ENCODE data around the gene DIAPH1.
"Not testable (repeated sequence)": the region's sequence is repeated elsewhere in the genome, so short reads cannot be mapped to it uniquely, and the experiment has no call there.

DIAPH1 gene

GRCh38 chr5:141611289-141611688 is 7.5 kb downstream of the DIAPH1 start:
- no peak overlapping the region for H3K27ac Mint-ChIP-seq
- no peaks in the 10 kb centered on the region for H3K27me3 Mint-ChIP-seq
- H3K4me3 Mint-ChIP-seq = no peak overlapping the region
- no peak for DNase-seq (ENCODE audit: low spot score in 2 of 2)
- ATAC-seq (ENCODE audit: low read depth) = no peak
- no peaks in the 10 kb centered on the region for H3K9me3 Mint-ChIP-seq
- H3K4me1 Mint-ChIP-seq = peaks cover 47% of the 10 kb centered on the region
- peaks cover 6% of the 10 kb centered on the region for H3K36me3 Mint-ChIP-seq

DNA sequence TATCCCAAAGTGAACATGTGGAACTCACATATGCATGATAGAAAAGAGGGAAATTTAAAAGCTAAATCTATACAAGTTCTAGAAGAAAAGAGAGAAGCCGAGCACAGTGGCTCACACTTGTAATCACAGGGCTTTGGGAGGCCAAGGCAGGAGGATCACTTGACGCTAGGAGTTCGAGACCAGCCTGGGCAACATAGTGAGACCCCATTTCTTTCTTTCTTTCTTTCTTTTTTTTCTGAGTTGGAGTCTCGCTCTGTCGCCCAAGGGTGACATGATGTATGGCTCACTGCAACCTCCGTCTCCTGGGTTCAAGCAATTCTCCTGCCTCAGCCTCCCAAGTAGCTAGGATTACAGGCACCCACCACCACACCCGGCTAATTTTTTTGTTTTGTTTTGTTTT is 8.9 kb downstream of the DIAPH1 start:
- H3K4me1 Mint-ChIP-seq = peaks cover 49% of the 10 kb centered on the region
- not testable (repeated sequence) for H3K4me3 Mint-ChIP-seq; H3K9me3 Mint-ChIP-seq; ATAC-seq (ENCODE audit: low read depth); DNase-seq (ENCODE audit: low spot score in 2 of 2); H3K36me3 Mint-ChIP-seq; H3K27me3 Mint-ChIP-seq; H3K27ac Mint-ChIP-seq

GRCh38 chr5:141609044-141609443 is 9.8 kb downstream of the DIAPH1 start:
- H3K4me3 Mint-ChIP-seq = no peak overlapping the region
- H3K36me3 Mint-ChIP-seq = peaks cover 6% of the 10 kb centered on the region
- H3K9me3 Mint-ChIP-seq = no peaks in the 10 kb centered on the region
- DNase-seq (ENCODE audit: low spot score in 2 of 2) (no peak), ATAC-seq (ENCODE audit: low read depth) (no peak)
- H3K27ac Mint-ChIP-seq = no peak overlapping the region
- peaks cover 54% of the 10 kb centered on the region for H3K4me1 Mint-ChIP-seq
- no peaks in the 10 kb centered on the region for H3K27me3 Mint-ChIP-seq

DNA sequence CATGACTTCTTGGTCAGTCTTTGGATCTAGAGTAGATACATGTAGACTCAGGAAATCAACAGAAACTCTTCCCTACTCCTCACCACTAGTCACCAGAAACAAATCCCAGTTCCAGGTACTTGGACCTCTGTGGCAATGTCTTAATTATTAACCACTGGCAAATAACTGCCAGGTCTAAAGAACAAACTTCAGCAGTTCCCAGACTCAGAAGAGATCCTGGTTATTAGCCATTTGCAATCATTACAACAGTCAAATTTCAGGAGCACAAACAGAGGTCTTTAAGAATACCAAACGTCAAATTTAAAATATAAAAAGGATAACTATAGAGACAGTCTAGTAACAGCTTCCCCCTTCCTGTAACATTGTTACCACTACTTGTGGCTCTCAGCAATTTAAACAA is 10.2 kb downstream of the DIAPH1 start:
- DNase-seq (ENCODE audit: low spot score in 2 of 2) = no peak
- Mint-ChIP-seq H3K36me3 (peaks cover 6% of the 10 kb centered on the region), H3K27me3 (no peaks in the 10 kb centered on the region), H3K4me1 (peaks cover 56% of the 10 kb centered on the region), H3K4me3 (no peak overlapping the region), H3K9me3 (no peaks in the 10 kb centered on the region), H3K27ac (peak overlapping the region; percentile 72)
- no peak for ATAC-seq (ENCODE audit: low read depth)

- DNase-seq (ENCODE audit: low spot score in 2 of 2) = no peak
- Mint-ChIP-seq H3K27me3 (no peaks in the 10 kb centered on the region), H3K27ac (peak overlapping the region; percentile 72), H3K9me3 (no peaks in the 10 kb centered on the region), H3K4me3 (no peak overlapping the region), H3K4me1 (peaks cover 54% of the 10 kb centered on the region), H3K36me3 (peaks cover 6% of the 10 kb centered on the region)
- ATAC-seq (ENCODE audit: low read depth) = no peak
These were observed 10.8 kb downstream of the DIAPH1 start for GRCh38 chr5:141608046-141608445.

DNA sequence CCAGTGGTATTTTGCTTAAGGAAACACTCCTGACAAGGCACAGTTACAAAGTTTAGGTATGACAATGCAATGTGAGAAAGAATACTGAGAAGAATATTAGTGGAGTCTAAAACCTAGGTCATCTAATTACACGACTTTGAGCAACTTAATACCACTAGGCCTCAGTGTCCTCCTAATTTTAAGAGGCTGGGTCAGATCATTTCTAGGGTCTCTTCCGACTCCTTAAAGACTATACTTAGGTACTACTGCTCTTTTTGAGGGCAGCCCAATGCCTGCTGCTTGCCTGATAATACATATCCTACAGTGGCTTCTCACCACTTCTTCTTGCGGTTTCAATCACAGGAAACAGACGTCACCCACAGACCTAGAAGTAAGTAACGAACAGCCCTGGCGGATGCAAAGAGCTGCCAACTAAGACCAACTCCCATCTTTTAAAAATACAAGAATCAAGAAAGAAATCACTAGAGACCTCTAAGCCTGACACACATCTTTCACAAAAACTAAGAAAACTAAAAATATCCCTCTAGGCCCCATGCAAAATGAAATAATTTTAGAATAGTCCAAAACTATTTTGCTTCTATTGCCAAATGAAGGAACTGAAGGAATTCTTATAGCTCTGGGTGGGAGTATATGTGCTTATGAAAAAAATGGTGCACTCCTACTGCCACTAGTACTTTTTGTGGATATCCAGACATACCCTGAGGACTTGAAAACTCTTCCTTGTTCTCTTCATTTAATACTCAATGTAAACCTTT is 13.1 kb downstream of the DIAPH1 start:
- Mint-ChIP-seq H3K4me3 (peak overlapping the region; percentile 45), H3K4me1 (peaks cover 45% of the 10 kb centered on the region), H3K9me3 (no peaks in the 10 kb centered on the region), H3K27me3 (no peaks in the 10 kb centered on the region), H3K36me3 (peaks cover 2% of the 10 kb centered on the region), H3K27ac (peak overlapping the region; percentile 76)
- DNase-seq (ENCODE audit: low spot score in 2 of 2) = peak; percentile 35 to 61
- peak; percentile 100 for ATAC-seq (ENCODE audit: low read depth)

DNA sequence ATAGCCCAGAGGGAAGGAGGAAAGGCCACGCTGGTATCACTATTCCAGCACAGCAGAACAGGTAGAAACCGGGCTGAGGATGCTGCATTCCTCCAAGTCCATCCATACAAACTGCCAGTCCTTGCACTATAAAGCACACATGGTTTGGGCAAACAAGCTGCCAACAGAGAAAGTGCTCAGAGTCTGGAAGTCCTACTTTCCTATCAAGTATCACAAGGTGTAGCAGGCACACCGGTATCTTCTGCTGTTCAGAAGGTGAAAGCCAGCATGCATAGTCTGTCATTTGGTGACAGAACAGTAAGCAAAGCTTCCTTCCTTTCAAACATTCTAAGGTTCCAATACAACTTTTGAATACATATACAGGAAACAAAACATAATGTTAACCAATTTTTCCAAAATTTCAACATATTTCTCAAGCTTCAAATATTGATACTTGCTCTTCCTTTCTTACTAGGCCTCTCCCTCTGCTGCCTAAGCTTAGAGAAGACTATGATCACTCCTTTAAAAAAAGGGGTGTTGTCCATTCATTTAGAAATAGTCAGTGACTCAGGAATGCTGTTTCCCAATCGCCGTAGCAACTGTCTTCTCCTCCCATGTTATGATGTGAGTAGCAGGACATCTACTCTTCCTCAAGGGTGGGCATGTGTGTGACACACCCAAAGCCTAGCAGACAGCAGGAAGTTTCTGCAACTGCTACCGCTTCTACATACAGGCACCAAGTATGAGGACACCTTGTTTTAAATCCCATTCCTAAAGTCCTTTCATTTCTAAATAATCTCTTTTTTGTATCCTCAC is 14.7 kb downstream of the DIAPH1 start:
- peaks cover 2% of the 10 kb centered on the region for H3K36me3 Mint-ChIP-seq
- DNase-seq (ENCODE audit: low spot score in 2 of 2) = no peak
- H3K27me3 Mint-ChIP-seq = no peaks in the 10 kb centered on the region
- no peak for ATAC-seq (ENCODE audit: low read depth)
- peaks cover 48% of the 10 kb centered on the region for H3K4me1 Mint-ChIP-seq
- peak overlapping the region; percentile 67 for H3K4me3 Mint-ChIP-seq
- no peaks in the 10 kb centered on the region for H3K9me3 Mint-ChIP-seq
- peak overlapping the region; percentile 70 for H3K27ac Mint-ChIP-seq

- H3K27me3 Mint-ChIP-seq = no peaks in the 10 kb centered on the region
- H3K27ac Mint-ChIP-seq = no peak overlapping the region
- ATAC-seq (ENCODE audit: low read depth) = no peak
- no peaks in the 10 kb centered on the region for H3K9me3 Mint-ChIP-seq
- DNase-seq (ENCODE audit: low spot score in 2 of 2) = no peak
- H3K4me1 Mint-ChIP-seq = peaks cover 47% of the 10 kb centered on the region
- peaks cover 2% of the 10 kb centered on the region for H3K36me3 Mint-ChIP-seq
- H3K4me3 Mint-ChIP-seq = no peak overlapping the region
These were observed 16.2 kb downstream of the DIAPH1 start for GRCh38 chr5:141602606-141603005.

GRCh38 chr5:141598391-141599345 is 20.1 kb downstream of the DIAPH1 start:
- Mint-ChIP-seq H3K36me3 (peaks cover 13% of the 10 kb centered on the region), H3K27me3 (no peaks in the 10 kb centered on the region), H3K27ac (peak overlapping the region; percentile 83), H3K9me3 (peaks cover 5% of the 10 kb centered on the region), H3K4me1 (peaks cover 36% of the 10 kb centered on the region), H3K4me3 (no peak overlapping the region)
- no peak for ATAC-seq (ENCODE audit: low read depth)
- no peak for DNase-seq (ENCODE audit: low spot score in 2 of 2)

GRCh38 chr5:141597814-141598213 is 21.0 kb downstream of the DIAPH1 start:
- Mint-ChIP-seq H3K27ac (no peak overlapping the region), H3K9me3 (peaks cover 5% of the 10 kb centered on the region), H3K36me3 (peaks cover 13% of the 10 kb centered on the region), H3K4me1 (peaks cover 33% of the 10 kb centered on the region), H3K4me3 (no peak overlapping the region), H3K27me3 (no peaks in the 10 kb centered on the region)
- ATAC-seq (ENCODE audit: low read depth) (no peak), DNase-seq (ENCODE audit: low spot score in 2 of 2) (no peak)

- H3K4me3 Mint-ChIP-seq = no peak overlapping the region
- H3K4me1 Mint-ChIP-seq = peaks cover 35% of the 10 kb centered on the region
- peaks cover 5% of the 10 kb centered on the region for H3K9me3 Mint-ChIP-seq
- no peaks in the 10 kb centered on the region for H3K27me3 Mint-ChIP-seq
- ATAC-seq (ENCODE audit: low read depth) (peak; percentile 41), DNase-seq (ENCODE audit: low spot score in 2 of 2) (no peak)
- peaks cover 13% of the 10 kb centered on the region for H3K36me3 Mint-ChIP-seq
- no peak overlapping the region for H3K27ac Mint-ChIP-seq
These were observed 21.4 kb downstream of the DIAPH1 start for GRCh38 chr5:141597394-141597793.

GRCh38 chr5:141596867-141597266 is 21.9 kb downstream of the DIAPH1 start:
- no peak overlapping the region for H3K27ac Mint-ChIP-seq
- DNase-seq (ENCODE audit: low spot score in 2 of 2) (no peak), ATAC-seq (ENCODE audit: low read depth) (no peak)
- no peak overlapping the region for H3K4me3 Mint-ChIP-seq
- H3K4me1 Mint-ChIP-seq = peaks cover 40% of the 10 kb centered on the region
- peaks cover 5% of the 10 kb centered on the region for H3K9me3 Mint-ChIP-seq
- H3K27me3 Mint-ChIP-seq = no peaks in the 10 kb centered on the region
- H3K36me3 Mint-ChIP-seq = peaks cover 13% of the 10 kb centered on the region

- H3K4me1 Mint-ChIP-seq = peaks cover 26% of the 10 kb centered on the region
- peaks cover 13% of the 10 kb centered on the region for H3K36me3 Mint-ChIP-seq
These were observed 28.7 kb downstream of the DIAPH1 start for GRCh38 chr5:141590127-141590526.

GRCh38 chr5:141586246-141586645 is 32.6 kb downstream of the DIAPH1 start:
- H3K4me1 Mint-ChIP-seq = peaks cover 23% of the 10 kb centered on the region
- no peaks in the 10 kb centered on the region for H3K27me3 Mint-ChIP-seq
- H3K36me3 Mint-ChIP-seq = peaks cover 29% of the 10 kb centered on the region
- no peak overlapping the region for H3K4me3 Mint-ChIP-seq
- no peak overlapping the region for H3K27ac Mint-ChIP-seq
- DNase-seq (ENCODE audit: low spot score in 2 of 2) (no peak), ATAC-seq (ENCODE audit: low read depth) (no peak)
- no peaks in the 10 kb centered on the region for H3K9me3 Mint-ChIP-seq

More at GRCh38 chr5:141590127-141590526, 28.7 kb downstream of the DIAPH1 start:
- DNase-seq (ENCODE audit: low spot score in 2 of 2) (no peak), ATAC-seq (ENCODE audit: low read depth) (no peak)
- H3K27me3 Mint-ChIP-seq = no peaks in the 10 kb centered on the region
- H3K9me3 Mint-ChIP-seq = no peaks in the 10 kb centered on the region
- no peak overlapping the region for H3K4me3 Mint-ChIP-seq
- no peak overlapping the region for H3K27ac Mint-ChIP-seq
